Epidermal melanocyte (primary cell): ENCODE results near the gene CNGB1.
"Not testable (repeated sequence)": the region's sequence is repeated elsewhere in the genome, so short reads cannot be mapped to it uniquely, and the experiment has no call there.

ENCODE experiments used
- DNase-seq: peaks from one replicate; pipeline ENCODE4 v3.0.0; 2011; ENCODE audit warnings: low spot score; ENCODE audit not compliant: insufficient read length

Gene CNGB1

DNA sequence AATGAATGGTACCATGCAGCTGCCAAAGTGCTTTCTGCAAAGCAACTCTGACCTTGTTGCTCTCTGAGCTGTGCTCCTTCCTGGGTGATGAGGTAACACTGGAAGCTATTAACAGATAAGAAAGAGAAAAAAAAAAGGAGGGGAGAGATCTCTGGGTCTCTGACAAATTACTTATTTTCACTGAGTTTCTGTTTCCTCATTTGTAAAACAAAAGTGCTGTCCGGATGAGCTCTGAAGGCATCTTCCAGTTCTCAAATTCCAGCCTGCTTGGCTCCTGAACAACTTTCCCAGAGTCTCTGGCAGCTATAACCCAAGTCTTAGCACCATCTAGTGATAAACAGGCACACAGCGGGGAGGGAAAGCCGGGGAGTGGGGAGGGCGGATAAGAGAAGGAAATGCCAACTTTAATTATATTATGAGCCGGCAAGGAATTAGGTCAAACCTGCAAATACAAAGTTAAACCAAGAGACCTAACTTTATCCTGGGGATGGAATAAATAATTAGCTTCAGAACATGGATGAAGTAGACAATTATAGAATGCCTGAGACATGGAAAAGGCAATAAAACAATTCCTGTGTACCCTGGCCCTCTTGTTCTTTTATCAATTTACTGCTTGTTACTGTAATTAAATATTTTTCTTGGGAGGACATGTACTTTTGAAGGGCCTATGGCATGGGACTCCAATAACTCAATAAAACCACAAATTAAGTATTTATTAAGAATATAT, 107.3 kb downstream of the CNGB1 start:
- peak; percentile 65 for DNase-seq

DNA sequence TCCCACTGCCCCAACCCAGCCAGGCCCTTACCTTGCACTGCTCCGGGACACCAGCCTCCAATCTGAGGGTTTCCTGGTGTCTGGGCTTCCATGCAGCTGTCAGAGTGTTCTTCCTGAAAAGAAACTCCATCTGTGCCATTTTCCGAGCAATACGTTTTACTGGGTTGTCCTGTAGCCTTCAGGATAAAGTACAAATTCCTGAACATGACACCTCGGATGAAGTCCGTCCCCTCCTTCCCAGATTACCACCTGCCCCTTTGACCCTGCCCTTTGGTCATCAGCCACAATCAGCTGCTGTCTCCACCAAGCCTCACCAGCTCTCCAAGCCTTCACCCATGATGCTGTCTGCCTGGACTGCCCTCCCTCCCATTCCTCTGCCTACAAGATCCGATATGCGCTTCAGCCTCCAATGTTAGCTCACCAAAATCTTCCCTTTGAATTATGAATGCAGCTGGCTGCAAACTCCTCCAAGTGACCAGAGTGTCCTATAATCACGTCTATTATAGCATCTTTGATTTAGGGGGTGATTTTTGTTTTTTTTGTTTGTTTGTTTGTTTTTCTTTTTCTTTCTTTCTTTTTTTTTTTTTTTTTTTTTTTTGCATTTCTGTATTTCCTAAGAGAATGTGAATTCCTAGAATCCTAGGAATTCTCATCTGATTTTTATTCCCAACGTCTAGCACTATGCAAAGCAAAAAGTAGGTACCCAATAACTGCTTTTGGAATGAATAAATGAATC, 108.1 kb downstream of the CNGB1 start:
- no peak for DNase-seq

- peak; percentile 13 for DNase-seq
Observed at GRCh38 chr16:57859331-57859730, 111.6 kb downstream of the CNGB1 start.

- DNase-seq = no peak
Observed at GRCh38 chr16:57858635-57859034, 112.3 kb downstream of the CNGB1 start.

GRCh38 chr16:57857991-57858390, 112.9 kb downstream of the CNGB1 start:
- DNase-seq = not testable (repeated sequence)

DNA sequence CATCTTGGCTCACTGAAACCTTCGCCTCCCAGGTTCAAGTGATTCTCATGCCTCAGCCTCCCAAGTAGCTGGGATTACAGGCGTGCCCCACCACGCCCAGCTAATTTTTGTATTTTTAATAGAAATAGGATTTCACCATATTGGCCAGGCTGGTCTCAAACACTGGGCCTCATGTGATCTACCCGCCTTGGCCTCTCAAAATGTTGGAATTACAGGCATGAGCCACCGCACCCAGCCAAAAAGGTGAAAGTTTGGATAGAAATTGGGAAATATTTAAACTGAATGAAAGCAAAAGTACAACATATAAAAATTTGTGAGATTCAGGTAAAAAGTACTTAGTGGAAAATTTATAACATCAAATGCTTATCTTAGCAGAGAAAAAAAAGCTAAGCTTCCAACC, 115.7 kb downstream of the CNGB1 start:
- DNase-seq = no peak

DNA sequence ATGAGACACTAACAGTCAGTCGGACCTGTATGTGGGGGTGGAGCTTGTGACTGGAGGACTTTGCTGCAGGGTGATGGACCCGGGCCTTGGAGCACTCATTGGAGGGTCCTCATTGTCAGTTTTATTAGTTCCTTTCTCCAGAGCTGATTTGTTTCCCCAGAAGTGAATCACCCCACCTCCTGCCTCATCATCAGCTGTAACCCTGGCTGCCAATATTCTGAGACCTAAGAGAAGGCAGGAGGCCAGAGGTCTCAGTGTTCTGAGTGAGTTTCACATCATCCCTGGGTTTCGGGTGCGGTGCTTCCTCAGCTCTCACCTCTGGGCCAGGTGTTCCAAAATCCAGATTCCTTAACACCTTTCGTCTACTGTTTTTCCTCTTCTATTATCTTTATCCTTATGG, 118.7 kb downstream of the CNGB1 start:
- DNase-seq = no peak

DNA sequence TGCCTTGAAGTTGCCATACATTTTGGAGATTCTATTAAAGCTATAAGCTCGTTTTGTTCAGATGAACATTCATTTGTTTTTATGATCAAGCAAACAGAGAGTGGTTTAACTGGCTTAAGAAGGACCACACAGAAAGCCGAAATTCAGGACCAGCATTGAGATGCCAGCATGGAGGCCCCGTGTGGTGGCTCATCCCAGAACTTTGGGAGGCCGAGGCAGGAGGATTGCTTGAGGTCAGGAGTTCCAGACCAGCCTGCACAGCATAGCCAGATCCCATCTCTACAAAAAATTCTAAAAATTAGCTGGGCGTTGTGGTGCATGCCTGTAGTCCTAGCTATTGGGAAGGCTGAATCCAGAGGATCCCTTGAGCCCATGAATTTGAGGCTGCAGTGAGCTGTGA, 122.7 kb downstream of the CNGB1 start:
- no peak for DNase-seq

DNA sequence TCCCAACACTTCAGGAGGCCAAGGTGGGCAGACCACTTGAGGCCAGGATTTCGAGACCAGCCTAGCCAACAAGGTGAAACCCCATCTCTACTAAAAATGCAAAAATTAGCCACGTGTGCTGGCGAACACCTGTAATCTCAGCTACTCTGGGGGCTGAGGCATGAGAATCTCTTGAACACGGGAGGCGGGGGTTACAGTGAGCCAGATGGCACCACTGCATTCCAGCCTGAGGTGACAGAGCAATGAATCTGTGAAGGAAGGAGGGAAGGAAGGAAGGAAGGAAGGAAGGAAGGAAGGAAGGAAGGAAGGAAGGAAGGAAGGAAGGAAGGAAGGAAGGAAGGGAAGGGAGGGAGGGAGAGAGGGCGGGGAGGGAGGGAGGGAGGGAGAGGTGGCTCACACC, 124.0 kb downstream of the CNGB1 start:
- not testable (repeated sequence) for DNase-seq

GRCh38 chr16:57846078-57846697, 124.7 kb downstream of the CNGB1 start:
- no peak for DNase-seq

- no peak for DNase-seq
Observed at GRCh38 chr16:57845115-57845514, 125.8 kb downstream of the CNGB1 start.

DNA sequence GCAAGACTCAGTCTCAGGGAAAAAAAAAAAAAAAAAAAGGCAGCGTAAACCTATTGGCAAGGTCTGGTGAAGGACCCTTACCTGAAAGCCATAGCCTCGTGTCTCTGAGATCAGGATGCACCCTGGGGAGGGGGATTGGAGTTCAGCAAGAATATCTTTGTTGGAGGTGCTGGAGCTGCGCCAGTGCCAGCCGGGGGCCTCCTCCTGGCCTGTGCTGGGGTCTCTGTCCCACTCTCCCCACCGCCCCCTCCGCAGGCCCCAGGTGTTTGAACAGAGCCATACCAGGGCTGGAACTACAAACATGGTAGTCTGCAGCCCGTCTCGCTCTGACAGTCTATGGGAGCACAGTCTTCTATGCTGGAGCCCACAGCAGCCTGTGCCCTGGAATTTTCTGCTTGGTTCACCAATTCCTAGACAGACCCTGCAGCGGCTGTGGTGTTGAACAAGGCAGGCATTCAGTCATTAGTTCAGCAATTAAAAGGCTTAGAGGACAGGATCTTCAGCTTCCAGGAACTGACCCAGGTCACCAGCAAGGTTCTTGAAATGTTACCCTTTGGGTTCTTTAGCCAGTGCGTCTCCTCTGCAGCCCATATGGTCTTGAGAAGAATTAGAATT, 126.4 kb downstream of the CNGB1 start:
- DNase-seq = no peak

GRCh38 chr16:57843400-57843799, 127.5 kb downstream of the CNGB1 start:
- no peak for DNase-seq

DNA sequence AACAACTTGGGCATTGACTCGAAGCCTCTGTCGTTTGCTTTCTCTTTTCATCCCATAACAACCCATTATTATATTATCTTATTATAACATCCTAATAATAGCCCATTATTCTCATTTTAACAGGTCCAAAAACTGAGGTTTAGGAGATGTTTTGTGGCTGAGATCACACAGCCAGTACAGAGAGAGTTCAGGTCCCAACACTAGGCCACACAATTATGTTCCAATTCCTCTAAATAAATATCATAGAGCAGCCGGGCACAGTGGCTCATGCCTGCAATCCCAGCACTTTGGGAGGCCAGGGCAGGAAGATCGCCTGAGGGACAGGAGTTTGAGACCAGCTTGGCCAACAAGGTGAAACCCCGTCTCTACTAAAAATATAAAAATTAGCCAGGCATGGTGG, 128.3 kb downstream of the CNGB1 start:
- no peak for DNase-seq

DNA sequence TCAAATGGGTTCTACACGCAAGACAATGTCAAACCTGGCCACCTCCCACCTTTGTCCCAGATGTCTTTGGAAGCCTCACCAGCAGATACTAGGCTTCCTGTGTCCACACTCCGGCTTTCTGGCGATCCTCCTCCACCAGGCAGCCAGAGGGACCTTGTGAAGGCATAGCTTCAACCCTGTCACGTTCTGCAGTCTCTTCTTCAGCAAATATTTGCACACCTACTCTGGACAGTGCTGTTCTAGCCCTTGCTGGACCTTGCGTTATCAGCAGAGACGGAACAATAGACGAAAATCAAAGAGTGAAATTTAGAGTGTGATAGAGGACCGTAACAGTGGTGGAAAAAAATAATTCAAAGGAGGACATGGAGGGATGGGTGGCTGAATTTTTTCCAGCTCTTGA, 130.1 kb downstream of the CNGB1 start:
- no peak for DNase-seq

- no peak for DNase-seq
Observed at GRCh38 chr16:57838161-57838560, 132.8 kb downstream of the CNGB1 start.

GRCh38 chr16:57837305-57838125, 133.4 kb downstream of the CNGB1 start:
- no peak for DNase-seq

DNA sequence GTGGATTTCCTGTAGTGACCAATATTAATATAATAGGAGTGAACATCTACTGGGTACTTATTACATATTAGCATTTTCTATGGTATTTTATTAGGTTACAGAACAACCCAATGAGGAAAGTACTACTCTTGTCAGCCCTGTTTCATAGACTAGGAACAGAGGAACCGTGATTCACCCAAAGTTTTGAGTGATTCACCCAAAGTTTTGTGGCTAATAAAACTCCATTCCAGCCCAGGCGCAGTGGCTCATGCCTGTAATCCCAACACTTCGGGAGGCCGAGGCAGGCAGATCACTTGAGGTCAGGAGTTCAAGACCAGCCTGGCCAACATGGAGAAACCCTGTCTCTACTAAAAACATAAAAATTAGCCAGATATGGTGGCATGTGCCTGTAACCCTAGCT, 135.5 kb downstream of the CNGB1 start:
- DNase-seq = not testable (repeated sequence)

- no peak for DNase-seq
Observed at GRCh38 chr16:57834936-57835335, 136.0 kb downstream of the CNGB1 start.
